DOHH2 (cell line): Measurements from ENCODE around the gene CBLL2.

Source experiments
- H3F3A ChIP-seq: fragments of 200-600 bp; sonication (generic), shearing (Covaris generic); 2 replicates; pipeline ENCODE4 v1.6.0; 2016; ENCODE audit warnings: antibody characterized with exemption, mild to moderate bottlenecking; ENCODE audit not compliant: control insufficient read depth, insufficient read depth
- H3K27ac ChIP-seq: fragments of 200-600 bp; sonication (generic); 2 replicates; pipeline ENCODE4 v1.5.1; 2014; ENCODE audit warnings: low read depth, mild to moderate bottlenecking, low read length, moderate library complexity
- H3K27me3 ChIP-seq: fragments of 200-600 bp; sonication (generic); 2 replicates; pipeline ENCODE4 v1.6.1; 2014; ENCODE audit warnings: mild to moderate bottlenecking, low read length, mixed read lengths; ENCODE audit not compliant: control insufficient read depth
- H3K36me3 ChIP-seq: fragments of 200-600 bp; sonication (generic); 2 replicates; pipeline ENCODE4 v1.6.1; 2014; ENCODE audit warnings: mild to moderate bottlenecking, low read length, moderate library complexity, mixed read lengths; ENCODE audit not compliant: control insufficient read depth
- H3K4me1 ChIP-seq: fragments of 200-600 bp; sonication (generic); 2 replicates; pipeline ENCODE4 v1.6.1; 2014; ENCODE audit warnings: mild to moderate bottlenecking, low read length, mixed read lengths; ENCODE audit not compliant: control insufficient read depth
- H3K4me2 ChIP-seq: fragments of 200-600 bp; sonication (generic); 2 replicates; pipeline ENCODE4 v1.6.0; 2014; ENCODE audit warnings: mild to moderate bottlenecking, low read length, moderate library complexity
- H3K4me3 ChIP-seq: fragments of 200-600 bp; sonication (generic); 2 replicates; pipeline ENCODE4 v1.5.1; 2014; ENCODE audit warnings: mild to moderate bottlenecking, low read length, mixed read lengths
- H3K79me2 ChIP-seq: fragments of 200-600 bp; sonication (generic); 2 replicates; pipeline ENCODE4 v1.6.1; 2014; ENCODE audit warnings: mild to moderate bottlenecking, low read length, mixed read lengths; ENCODE audit not compliant: control insufficient read depth
- H3K9me2 ChIP-seq: fragments of 200-600 bp; sonication (generic); replicated peaks from 2 replicates; pipeline ENCODE4 v1.6.1; 2014; ENCODE audit warnings: mild to moderate bottlenecking, low read length, mixed read lengths; ENCODE audit not compliant: control insufficient read depth
- H3K9me3 ChIP-seq: fragments of 200-600 bp; sonication (generic); 2 replicates; pipeline ENCODE4 v1.6.1; 2014; ENCODE audit warnings: antibody characterized with exemption, low read length, mixed read lengths; ENCODE audit not compliant: control insufficient read depth, insufficient read depth
- H4K20me1 ChIP-seq: fragments of 200-600 bp; sonication (generic); 2 replicates; pipeline ENCODE4 v1.6.0; 2014; ENCODE audit warnings: low read depth, mild to moderate bottlenecking, antibody characterized with exemption, low read length, moderate library complexity; ENCODE audit not compliant: control insufficient read depth, insufficient read depth
- CTCF ChIP-seq: fragments of 200-600 bp; sonication (generic); IDR thresholded peaks from one replicate; pipeline ENCODE4 v1.5.1; 2014; ENCODE audit warnings: antibody characterized with exemption, mild to moderate bottlenecking, low read depth, low read length; ENCODE audit not compliant: poor library complexity, severe bottlenecking
- EZH2phosphoT487 ChIP-seq: fragments of 200-600 bp; sonication (generic); IDR thresholded peaks from 2 replicates; pipeline ENCODE4 v1.6.1; 2017; ENCODE audit warnings: borderline replicate concordance, mild to moderate bottlenecking, antibody characterized with exemption, low read length, moderate library complexity, mixed read lengths

Gene CBLL2

GRCh38 chrX:22315151-22315550 lies 42.4 kb downstream of the CBLL2 start:
- Histone ChIP-seq H3K27ac (no peak overlapping the region), H3K27me3 (no peaks in the 10 kb centered on the region), H3K9me3 (no peaks in the 10 kb centered on the region), H3K79me2 (no peaks in the 10 kb centered on the region), H3K9me2 (no peaks in the 10 kb centered on the region), H3K4me2 (no peak overlapping the region), H3K36me3 (no peaks in the 10 kb centered on the region), H3K4me3 (no peak overlapping the region), H4K20me1 (no peaks in the 10 kb centered on the region), H3K4me1 (no peaks in the 10 kb centered on the region), H3F3A (no peaks in the 10 kb centered on the region)
- TF ChIP-seq EZH2phosphoT487 (no peak), CTCF (no peak)

DNA sequence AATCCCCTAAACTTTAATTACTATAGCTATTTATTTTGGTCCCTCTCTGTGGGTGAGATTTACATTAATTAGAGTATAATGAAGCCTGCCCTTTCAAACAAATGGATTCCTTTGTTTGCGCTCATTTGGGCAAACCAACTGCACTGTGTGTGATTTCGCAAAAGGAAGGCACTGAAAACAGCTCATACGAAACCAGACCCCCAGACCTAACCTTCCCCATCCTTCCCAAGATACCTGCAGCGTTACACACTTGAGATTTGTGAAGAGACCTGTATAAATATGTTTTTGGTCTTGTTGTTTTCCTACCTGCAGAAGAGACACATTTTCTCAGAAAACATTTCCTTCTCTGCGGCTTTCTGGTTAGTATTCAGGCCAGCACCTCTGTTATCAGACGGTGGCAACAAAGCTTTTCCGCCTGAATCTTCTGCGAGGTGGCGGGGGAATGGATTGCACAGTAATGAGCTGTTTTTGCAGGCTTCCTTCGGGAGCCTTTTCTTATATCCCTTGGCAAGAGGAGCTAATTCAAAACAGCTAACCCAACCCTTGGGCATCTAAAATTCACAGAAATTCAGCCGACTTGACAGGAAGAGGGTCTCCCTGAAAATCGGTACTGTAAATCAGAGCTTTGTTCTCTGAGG lies 47.6 kb downstream of the CBLL2 start:
- TF ChIP-seq EZH2phosphoT487 = no peak
- no peak for TF ChIP-seq CTCF
- no peaks in the 10 kb centered on the region for H4K20me1 ChIP-seq
- H3K79me2 ChIP-seq = no peaks in the 10 kb centered on the region
- no peaks in the 10 kb centered on the region for H3K9me2 ChIP-seq
- no peaks in the 10 kb centered on the region for H3K27me3 ChIP-seq
- H3K4me1 ChIP-seq = no peaks in the 10 kb centered on the region
- no peaks in the 10 kb centered on the region for H3K36me3 ChIP-seq
- no peak overlapping the region for H3K4me2 ChIP-seq
- H3K27ac ChIP-seq = no peak overlapping the region
- H3K9me3 ChIP-seq = no peaks in the 10 kb centered on the region
- no peaks in the 10 kb centered on the region for H3F3A ChIP-seq
- H3K4me3 ChIP-seq = no peak overlapping the region

- H3K79me2 ChIP-seq = no peaks in the 10 kb centered on the region
- H4K20me1 ChIP-seq = no peaks in the 10 kb centered on the region
- H3K4me1 ChIP-seq = no peaks in the 10 kb centered on the region
- no peak overlapping the region for H3K4me3 ChIP-seq
- H3K4me2 ChIP-seq = no peak overlapping the region
- H3K9me2 ChIP-seq = no peaks in the 10 kb centered on the region
- no peaks in the 10 kb centered on the region for H3K36me3 ChIP-seq
- no peaks in the 10 kb centered on the region for H3K9me3 ChIP-seq
- no peak for TF ChIP-seq EZH2phosphoT487
- TF ChIP-seq CTCF = no peak
- H3K27ac ChIP-seq = no peak overlapping the region
- no peaks in the 10 kb centered on the region for H3K27me3 ChIP-seq
- no peaks in the 10 kb centered on the region for H3F3A ChIP-seq
Measured at GRCh38 chrX:22323541-22323940, 50.8 kb downstream of the CBLL2 start.
